ENCODE measurements around the gene HNRNPM. TPM values are rescaled to one million over a fixed set of nuclear protein-coding genes. Genes with fewer than 3 reads are reported as not detected.

Gene HNRNPM
- total RNA-seq, 2 experiments from 2014 or later, result 248 to 265 TPM

DNA sequence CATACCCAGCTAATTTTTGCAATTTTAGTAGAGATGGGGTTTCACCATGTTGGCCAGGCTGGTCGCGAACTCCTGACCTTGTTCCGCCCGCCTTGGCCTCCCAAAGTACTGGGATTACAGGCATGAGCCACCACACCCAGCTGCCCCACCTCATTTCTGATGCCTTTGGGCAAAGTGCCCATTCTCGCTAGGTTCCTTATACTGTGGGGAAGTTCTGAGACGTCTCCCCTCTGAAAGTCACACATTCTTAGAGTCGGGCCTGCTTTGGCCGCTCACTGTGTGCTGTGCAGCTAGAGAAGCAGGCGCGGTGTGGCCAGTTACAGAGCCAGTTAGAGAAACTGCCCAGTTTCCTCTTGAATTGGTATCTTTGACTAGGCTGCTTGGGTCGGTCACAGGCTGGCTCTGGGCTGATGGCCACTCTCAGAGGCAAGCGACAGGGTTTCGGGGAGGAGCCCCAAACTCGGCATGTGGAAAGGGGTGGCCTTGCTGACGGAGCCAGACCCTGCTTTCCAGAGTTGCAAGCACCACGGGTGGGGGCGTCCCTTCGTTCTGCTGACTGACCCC is 39.6 kb downstream of the HNRNPM start:
- Mint-ChIP-seq H3K4me3 (no peak overlapping the region), H3K27me3 (no peaks in the 10 kb centered on the region), H3K27ac (no peak overlapping the region), H3K4me1 (peaks cover 70% of the 10 kb centered on the region), H3K9me3 (no peaks in the 10 kb centered on the region), H3K36me3 (ENCODE audit: low read depth) (peaks cover 66% of the 10 kb centered on the region)
- no peak for DNase-seq
- ChIA-PET CTCF (interaction anchor here (1.0 to 1.5 kb wide), 4 partner anchors 13 to 102 kb away, joined by 3 to 5 read pairs (median 4); no protein-coding TSS in a partner anchor), POLR2A (no interaction called here)

GRCh38 chr19:8485561-8486371 is 41.0 kb downstream of the HNRNPM start:
- Mint-ChIP-seq H3K4me1 (peaks cover 65% of the 10 kb centered on the region), H3K36me3 (ENCODE audit: low read depth) (peaks cover 68% of the 10 kb centered on the region), H3K4me3 (no peak overlapping the region), H3K9me3 (no peaks in the 10 kb centered on the region), H3K27me3 (no peaks in the 10 kb centered on the region), H3K27ac (peak overlapping the region; percentile 69)
- ChIA-PET POLR2A (no interaction called here), CTCF (interaction anchor here (1.0 to 2.3 kb wide), 3 partner anchors 19 to 95 kb away, joined by 3 to 8 read pairs (median 3); no protein-coding TSS in a partner anchor)
- no peak for DNase-seq

GRCh38 chr19:8486661-8487136 is 41.9 kb downstream of the HNRNPM start:
- CTCF ChIA-PET, result interaction anchor here (1.0 to 2.3 kb wide), 6 partner anchors 19 to 94 kb away, joined by 3 to 8 read pairs (median 3); partner anchors contain the start of gene ZNF414
- Mint-ChIP-seq H3K9me3 (no peaks in the 10 kb centered on the region), H3K4me3 (peak overlapping the region; percentile 55), H3K36me3 (ENCODE audit: low read depth) (peaks cover 60% of the 10 kb centered on the region), H3K27ac (peak overlapping the region; percentile 90), H3K4me1 (peaks cover 56% of the 10 kb centered on the region), H3K27me3 (no peaks in the 10 kb centered on the region)
- POLR2A ChIA-PET, result interaction anchor here (1.3 kb wide), 1 partner anchor 27 kb away, joined by 7 read pairs; the partner anchor contains the start of gene ZNF414
- DNase-seq, result no peak

- CTCF ChIA-PET, result interaction anchor here (0.7 to 2.3 kb wide), 7 partner anchors 11 to 92 kb away, joined by 3 to 8 read pairs (median 3); partner anchors contain the start of gene ZNF414
- Mint-ChIP-seq H3K27me3 (no peaks in the 10 kb centered on the region), H3K36me3 (ENCODE audit: low read depth) (peaks cover 57% of the 10 kb centered on the region), H3K27ac (peak overlapping the region; percentile 90), H3K4me3 (peak overlapping the region; percentile 55), H3K9me3 (no peaks in the 10 kb centered on the region), H3K4me1 (peaks cover 50% of the 10 kb centered on the region)
- POLR2A ChIA-PET, result interaction anchor here (0.6 to 1.3 kb wide), 2 partner anchors 26 to 28 kb away, joined by 3 to 7 read pairs; partner anchors contain the start of gene ZNF414
- DNase-seq, result peak; percentile 76
Observed at GRCh38 chr19:8487137-8487851, 42.5 kb downstream of the HNRNPM start.

DNA sequence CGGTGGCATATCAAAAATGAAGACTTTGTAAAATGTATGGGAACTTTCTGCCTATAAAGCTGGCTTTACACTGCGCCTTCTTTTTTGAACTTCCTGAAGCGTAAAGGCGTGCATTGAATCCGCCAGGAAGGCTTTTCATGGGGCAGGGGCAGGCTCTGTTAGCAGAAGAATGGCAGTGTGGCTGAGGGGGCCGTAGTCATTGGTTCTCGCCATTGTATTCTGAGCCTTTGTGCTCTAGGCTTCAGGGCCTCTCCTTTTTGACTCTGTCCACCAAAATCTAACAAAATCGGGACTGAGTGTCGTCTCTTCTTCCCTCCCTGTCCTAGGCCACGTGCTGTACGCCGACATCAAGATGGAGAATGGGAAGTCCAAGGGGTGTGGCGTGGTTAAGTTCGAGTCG is 43.6 kb downstream of the HNRNPM start:
- peaks cover 48% of the 10 kb centered on the region for H3K4me1 Mint-ChIP-seq
- peaks cover 49% of the 10 kb centered on the region for H3K36me3 Mint-ChIP-seq (ENCODE audit: low read depth)
- H3K27ac Mint-ChIP-seq, result peak overlapping the region; percentile 68
- H3K9me3 Mint-ChIP-seq, result no peaks in the 10 kb centered on the region
- H3K4me3 Mint-ChIP-seq, result no peak overlapping the region
- no peak for DNase-seq
- no peaks in the 10 kb centered on the region for H3K27me3 Mint-ChIP-seq
- CTCF ChIA-PET, result interaction anchor here (1.4 kb wide), 1 partner anchor 18 kb away, joined by 4 read pairs; no protein-coding TSS in a partner anchor
- POLR2A ChIA-PET, result no interaction called here

DNA sequence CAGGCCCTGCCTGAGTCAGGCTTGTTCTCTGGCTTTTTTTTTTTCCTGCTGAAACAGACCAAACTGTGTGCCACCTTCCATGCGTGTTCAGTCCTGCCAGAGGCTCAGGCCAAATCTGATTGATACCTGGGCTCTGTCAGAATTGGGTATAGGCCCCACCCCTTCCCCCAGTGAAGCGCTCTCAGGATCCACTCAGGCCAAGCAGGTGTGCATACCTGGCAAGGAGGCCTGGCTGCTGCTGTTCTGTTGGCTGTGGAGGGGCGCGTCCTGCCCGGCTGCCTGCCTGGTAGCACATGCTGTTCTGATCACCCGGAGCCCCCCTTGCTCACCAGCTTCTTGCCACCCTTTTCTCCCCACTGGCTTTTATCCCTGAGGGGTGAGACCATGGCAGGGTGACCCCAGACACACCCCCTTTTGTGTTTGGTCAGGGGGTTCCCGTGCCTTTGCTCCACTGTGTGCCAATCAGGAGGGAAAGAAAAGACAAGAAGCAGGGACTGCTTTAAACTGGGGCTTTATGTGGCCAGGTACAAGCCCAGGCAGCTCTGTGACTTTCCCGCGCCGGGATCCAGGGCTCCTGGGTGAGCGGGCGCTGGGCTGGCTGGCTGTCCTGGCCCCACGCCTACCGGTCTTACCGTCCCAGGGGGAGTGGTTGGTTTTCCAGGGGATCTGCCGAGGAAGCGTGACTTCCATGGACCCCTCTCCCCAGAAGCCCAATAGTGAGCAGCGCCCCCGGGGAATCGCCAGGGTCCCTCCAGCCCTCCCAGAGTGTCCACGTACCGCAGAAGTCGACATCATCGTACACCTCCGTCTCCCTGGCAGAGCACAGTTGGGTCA is 45.0 kb downstream of the HNRNPM start:
- H3K9me3 Mint-ChIP-seq, result no peaks in the 10 kb centered on the region

DNA sequence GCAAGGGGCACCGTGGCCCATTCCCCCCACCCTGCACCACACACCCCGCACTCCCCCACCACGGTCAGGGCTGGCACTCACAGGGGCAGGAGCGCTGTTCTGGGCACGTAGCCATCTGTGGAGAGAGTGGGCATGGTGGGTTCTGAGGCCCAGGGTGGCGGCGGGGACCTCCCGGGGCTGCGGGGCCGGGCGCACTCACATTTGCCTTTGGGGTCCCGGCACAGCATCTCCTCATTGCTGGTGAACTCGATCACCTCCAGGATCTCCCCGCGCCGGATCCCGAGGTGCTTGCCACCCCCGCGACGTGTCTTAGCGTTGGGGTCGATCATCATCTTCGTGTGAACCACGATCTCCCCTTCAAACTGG is 45.6 kb downstream of the HNRNPM start:
- Mint-ChIP-seq H3K27ac (peak overlapping the region; percentile 64), H3K4me3 (no peak overlapping the region), H3K4me1 (peaks cover 51% of the 10 kb centered on the region), H3K36me3 (ENCODE audit: low read depth) (peaks cover 38% of the 10 kb centered on the region), H3K9me3 (no peaks in the 10 kb centered on the region), H3K27me3 (no peaks in the 10 kb centered on the region)
- no peak for DNase-seq
- ChIA-PET CTCF (interaction anchor here (0.6 kb wide), 1 partner anchor 11 kb away, joined by 4 read pairs; no protein-coding TSS in a partner anchor), POLR2A (no interaction called here)

More for the DNA sequence above, 45.0 kb downstream of the HNRNPM start:
- DNase-seq, result no peak
- ChIA-PET CTCF (interaction anchor here (1.4 kb wide), 1 partner anchor 16 kb away, joined by 4 read pairs; no protein-coding TSS in a partner anchor), POLR2A (no interaction called here)
- Mint-ChIP-seq H3K4me3 (no peak overlapping the region), H3K36me3 (ENCODE audit: low read depth) (peaks cover 44% of the 10 kb centered on the region), H3K27ac (no peak overlapping the region), H3K4me1 (peaks cover 54% of the 10 kb centered on the region), H3K27me3 (no peaks in the 10 kb centered on the region)

DNA sequence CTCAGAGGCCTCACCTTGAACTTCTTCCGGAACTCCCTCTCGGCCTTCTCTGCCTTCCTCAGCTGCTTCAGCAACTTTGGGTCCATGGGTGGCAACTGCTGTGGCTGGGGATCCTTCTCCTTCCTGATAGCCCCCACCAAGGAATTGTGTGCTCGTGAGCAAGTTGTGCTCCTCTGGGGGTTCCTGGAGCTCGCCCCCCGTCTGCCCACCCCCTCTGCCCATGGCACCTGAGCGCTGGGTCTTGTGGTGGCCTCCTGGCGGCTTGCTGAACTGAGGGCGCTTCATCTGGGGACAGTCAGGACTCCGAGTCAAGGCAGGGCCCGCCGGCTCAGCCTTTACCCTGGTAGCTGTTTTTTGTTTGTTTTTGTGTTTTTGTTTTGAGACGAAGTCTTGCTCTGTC is 46.1 kb downstream of the HNRNPM start:
- H3K4me1 Mint-ChIP-seq, result peaks cover 54% of the 10 kb centered on the region
- H3K9me3 Mint-ChIP-seq, result no peaks in the 10 kb centered on the region
- DNase-seq, result no peak
- no peaks in the 10 kb centered on the region for H3K27me3 Mint-ChIP-seq
- peaks cover 36% of the 10 kb centered on the region for H3K36me3 Mint-ChIP-seq (ENCODE audit: low read depth)
- ChIA-PET POLR2A (no interaction called here), CTCF (interaction anchor here (0.6 kb wide), 2 partner anchors 10 to 36 kb away, joined by 3 to 4 read pairs; no protein-coding TSS in a partner anchor)
- H3K4me3 Mint-ChIP-seq, result no peak overlapping the region
- H3K27ac Mint-ChIP-seq, result peak overlapping the region; percentile 64

DNA sequence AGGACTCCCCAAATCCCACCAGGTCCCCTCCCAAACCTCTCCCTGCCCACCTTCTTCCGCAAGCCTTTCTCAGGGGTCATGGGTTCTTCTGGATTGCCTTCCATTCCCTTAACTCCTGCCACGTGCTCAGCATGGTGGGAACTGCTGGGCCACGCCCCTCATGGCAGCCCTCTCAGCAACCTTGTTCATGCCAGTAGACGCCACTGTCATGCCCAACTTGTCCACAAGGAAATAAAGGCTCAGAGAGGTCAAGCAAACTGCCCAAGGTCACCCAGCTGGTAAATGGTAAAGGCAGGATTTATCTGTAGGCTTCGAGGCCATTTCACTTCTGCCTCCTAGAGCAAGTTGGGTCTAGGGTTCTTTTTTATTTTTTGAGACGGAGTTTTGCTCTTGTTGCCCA is 46.8 kb downstream of the HNRNPM start:
- peaks cover 31% of the 10 kb centered on the region for H3K36me3 Mint-ChIP-seq (ENCODE audit: low read depth)
- CTCF ChIA-PET, result no interaction called here

GRCh38 chr19:8494158-8494557 is 49.4 kb downstream of the HNRNPM start:
- DNase-seq, result no peak
- Mint-ChIP-seq H3K4me3 (no peak overlapping the region), H3K36me3 (ENCODE audit: low read depth) (peaks cover 10% of the 10 kb centered on the region), H3K27ac (peak overlapping the region; percentile 74), H3K27me3 (no peaks in the 10 kb centered on the region), H3K4me1 (peaks cover 27% of the 10 kb centered on the region), H3K9me3 (no peaks in the 10 kb centered on the region)
- ChIA-PET POLR2A (interaction anchor here (1.2 kb wide), 1 partner anchor 20 kb away, joined by 5 read pairs; the partner anchor contains the start of gene ZNF414), CTCF (interaction anchor here (0.6 to 1.5 kb wide), 4 partner anchors 19 to 347 kb away, joined by 3 to 7 read pairs (median 3); partner anchors contain the start of genes RAB11B and ZNF414)

More for the DNA sequence above, 46.8 kb downstream of the HNRNPM start:
- DNase-seq, result no peak
- no peak overlapping the region for H3K27ac Mint-ChIP-seq
- POLR2A ChIA-PET, result no interaction called here
- H3K27me3 Mint-ChIP-seq, result no peaks in the 10 kb centered on the region
- no peaks in the 10 kb centered on the region for H3K9me3 Mint-ChIP-seq
- H3K4me1 Mint-ChIP-seq, result peaks cover 48% of the 10 kb centered on the region
- H3K4me3 Mint-ChIP-seq, result no peak overlapping the region

DNA sequence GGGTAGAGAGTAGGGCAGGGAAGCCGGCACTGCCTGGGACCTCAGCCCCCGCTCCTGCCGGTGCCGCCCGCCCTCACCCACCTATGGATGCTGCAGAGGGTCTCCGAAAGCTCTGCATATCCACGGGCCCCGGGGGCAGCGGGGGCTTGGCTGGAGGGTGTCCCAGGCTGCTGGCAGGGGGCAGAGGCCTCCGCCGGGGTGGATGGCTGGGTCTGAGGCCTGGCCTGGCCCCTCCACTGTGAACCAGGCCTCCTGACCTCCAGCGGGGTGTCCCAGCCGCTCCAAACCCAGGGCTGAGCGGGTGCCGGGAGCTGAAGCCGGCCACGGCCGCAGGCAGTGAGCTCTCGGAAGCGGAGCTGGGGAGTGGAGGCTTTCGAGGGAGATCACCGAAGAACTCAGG is 53.5 kb downstream of the HNRNPM start:
- CTCF ChIA-PET, result interaction anchor here (0.7 to 1.1 kb wide), 3 partner anchors 11 to 20 kb away, joined by 3 to 4 read pairs (median 3); no protein-coding TSS in a partner anchor
- H3K9me3 Mint-ChIP-seq, result no peaks in the 10 kb centered on the region

More for the DNA sequence above, 53.5 kb downstream of the HNRNPM start:
- Mint-ChIP-seq H3K27me3 (no peaks in the 10 kb centered on the region), H3K27ac (no peak overlapping the region), H3K4me3 (no peak overlapping the region), H3K4me1 (peaks cover 44% of the 10 kb centered on the region), H3K36me3 (ENCODE audit: low read depth) (no peaks in the 10 kb centered on the region)
- POLR2A ChIA-PET, result no interaction called here
- DNase-seq, result no peak
